Heart left ventricle (tissue), 16 donors: ENCODE measurements around the gene ZNF618. TPM values are rescaled to one million over a fixed set of nuclear protein-coding genes. Genes with fewer than 3 reads are reported as not detected.

Experiments
- ATAC-seq, 4 donors: fragments of 200-7000 bp; cut with Tn5 transposase; one replicate each; pipeline ENCODE4 v1.9.1; 2020 to 2022; ENCODE audit warnings: moderate library complexity in 4 of 4, mild to moderate bottlenecking in 3 of 4, moderate number of reproducible peaks in 1 of 4
- DNase-seq, 5 donors: peaks; one replicate each; pipeline ENCODE4 v3.0.0-alpha.2; 2020
- H3K27ac ChIP-seq, 12 donors: fragments of 200-600 bp; sonication (generic) in 4 of 12; one replicate each; pipeline versions ENCODE4 v1.5.0 to v1.8.0; 2016 to 2022; ENCODE audit warnings: mild to moderate bottlenecking in 2 of 12
- H3K27me3 ChIP-seq, 9 donors: fragments of 200-600 bp; sonication (generic) in 2 of 9; one replicate each; pipeline versions ENCODE4 v1.5.1 to v1.8.0; 2016 to 2022; ENCODE audit warnings: mild to moderate bottlenecking in 3 of 9
- H3K36me3 ChIP-seq, 9 donors: fragments of 200-600 bp; sonication (generic) in 2 of 9; one replicate each; pipeline versions ENCODE4 v1.5.0 to v1.8.0; 2018 to 2022; ENCODE audit warnings: mild to moderate bottlenecking in 2 of 9
- H3K4me1 ChIP-seq, 12 donors: fragments of 200-600 bp; sonication (generic) in 4 of 12; one replicate each; pipeline versions ENCODE4 v1.5.0 to v1.8.0; 2016 to 2022; ENCODE audit warnings: mild to moderate bottlenecking in 3 of 12
- H3K4me3 ChIP-seq, 12 donors: fragments of 200-600 bp; sonication (generic) in 4 of 12; one replicate each; pipeline versions ENCODE4 v1.5.0 to v1.8.0; 2017 to 2022; ENCODE audit warnings: mild to moderate bottlenecking in 9 of 12, moderate library complexity in 4 of 12
- H3K9me3 ChIP-seq, 12 donors: fragments of 200-600 bp; sonication (generic) in 4 of 12; one replicate each; pipeline versions ENCODE4 v1.5.0 to v1.8.0; 2016 to 2022; ENCODE audit warnings: mild to moderate bottlenecking in 1 of 12
- POLR2A ChIP-seq, 2 donors: fragments of 450-650 bp; IDR thresholded peaks; one replicate each; pipeline ENCODE4 v1.6.1; 2017; ENCODE audit warnings: antibody characterized with exemption in 2 of 2, mild to moderate bottlenecking in 2 of 2, moderate library complexity in 2 of 2
- WGBS, 4 donors: extraction: QIAGEN DNeasy Blood & Tissue Kit in 2 of 4; methylation state at CpG; one replicate each; pipeline versions ENCODE4 v1.1.5 to v1.1.7; 2013 to 2018; 5-methylcytosine and 5-hydroxymethylcytosine counted together
- intact Hi-C, 10 donors: fragments of 100-400 bp; cut with DNase I; formaldehyde crosslinking; loops; one replicate each; pipeline versions ENCODE4 v1.11.1 to v1.14.2; 2022
- polyA plus RNA-seq, 2 donors: library from polyadenylated mRNA; stranded (reverse); fragments of 200-250 nt; gene quantifications; one replicate each; pipeline ENCODE4 v1.2.3, GENCODE V29; 2013
- total RNA-seq, 9 donors: library from RNA; depleted of rRNA in 2 of 9; stranded (reverse); fragments of >200 nt in 2 of 9; fragmentation: NEBNext Ultra II Directional in 3 of 9; extraction: Animal tissue kit (Norgen Biotek cat#: 25700) in 3 of 9; gene quantifications; one replicate each; pipeline versions ENCODE4 v1.1.0 to v1.2.4, GENCODE V29; 2016 to 2023
- TF ChIP-seq, protein P1 (sequence below), 12 donors: fragments of 200-600 bp; sonication (generic) in 4 of 12; IDR thresholded peaks; one replicate each; pipeline versions ENCODE4 v1.5.0 to v1.8.0; 2018 to 2022; ENCODE audit warnings: antibody characterized with exemption in 12 of 12, mild to moderate bottlenecking in 5 of 12
- donor health status: ischemic (EF 13 %, LVEDD 7.1; RV severe dilation, severe dysfunction).
- donor health status: healthy with polysubstance abuse.
- donor health status: DM: no; HTN: yes; CAD: no.
- donor health status: DM: no; HTN: no; CAD: no.
- donor health status: ischemic (EF 25% LVEDD 6.9; RV normal size, moderate dysfunction).
- donor health status: ischemic (EF 25% LVEDD 5.7; RV mildly dilated, moderate dysfunction).
- donor health status: healthy.
- donor health status: DM: yes; HTN: yes; CAD: no.
- donor health status: ischemic (EF 35%, LVEDD 5.7; RV mildly dilated, moderate dysfunction).
- donor health status: nonischemic (EF 11% LVEDD 7.7; RV severe dilation, severe dysfunction).
- donor health status: DM: yes; HTN: yes; CAD: no.
- donor health status: PGD.
- donor health status: ischemic (EF 29% LVEDD 5.4; RV normal size, mild dysfunction).
- donor health status: nonischemic (EF 23%, LVEDD 6.1; RV moderate dilation, normal function).

ZNF618 gene
- total and polyA plus RNA-seq, 11 donors = 0.81 to 4.2 (median 1.7) TPM

DNA sequence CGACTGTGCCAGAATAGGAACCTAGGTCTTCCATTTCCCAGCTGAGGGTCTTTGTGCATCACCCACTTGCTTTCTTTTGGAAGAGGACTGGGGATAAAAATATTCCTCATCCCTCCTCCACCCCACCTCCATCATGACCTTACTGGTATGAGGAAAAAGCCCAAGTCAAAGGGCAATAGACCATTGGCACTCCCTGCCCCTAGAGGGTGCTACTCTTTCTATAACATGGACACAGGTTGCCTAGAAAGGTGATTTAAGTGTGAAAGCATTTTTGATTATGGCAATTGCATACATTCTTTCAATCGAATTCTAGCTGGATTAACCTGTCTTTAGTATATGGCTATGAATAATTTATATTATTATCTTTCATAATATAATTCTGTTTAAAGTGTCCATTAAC, 22.8 kb upstream of the ZNF618 start:
- ATAC-seq (no peak), DNase-seq (no peak)
- 56 to 64% (median 60%) methylated on average over 2 of the region's 2 CpGs for WGBS, 4 donors
- intact Hi-C loops = no loop called here
- Histone ChIP-seq H3K27ac (no peak overlapping the region), H3K27me3 (peaks cover 0 to 8% (median 0%) of the 10 kb centered on the region in 9 donors), H3K36me3 (no peaks in the 10 kb centered on the region), H3K4me3 (no peak overlapping the region), H3K9me3 (peaks cover 0 to 24% (median 8%) of the 10 kb centered on the region in 12 donors), H3K4me1 (peaks cover 0 to 9% (median 0%) of the 10 kb centered on the region in 12 donors)
- TF ChIP-seq, protein P1, sequence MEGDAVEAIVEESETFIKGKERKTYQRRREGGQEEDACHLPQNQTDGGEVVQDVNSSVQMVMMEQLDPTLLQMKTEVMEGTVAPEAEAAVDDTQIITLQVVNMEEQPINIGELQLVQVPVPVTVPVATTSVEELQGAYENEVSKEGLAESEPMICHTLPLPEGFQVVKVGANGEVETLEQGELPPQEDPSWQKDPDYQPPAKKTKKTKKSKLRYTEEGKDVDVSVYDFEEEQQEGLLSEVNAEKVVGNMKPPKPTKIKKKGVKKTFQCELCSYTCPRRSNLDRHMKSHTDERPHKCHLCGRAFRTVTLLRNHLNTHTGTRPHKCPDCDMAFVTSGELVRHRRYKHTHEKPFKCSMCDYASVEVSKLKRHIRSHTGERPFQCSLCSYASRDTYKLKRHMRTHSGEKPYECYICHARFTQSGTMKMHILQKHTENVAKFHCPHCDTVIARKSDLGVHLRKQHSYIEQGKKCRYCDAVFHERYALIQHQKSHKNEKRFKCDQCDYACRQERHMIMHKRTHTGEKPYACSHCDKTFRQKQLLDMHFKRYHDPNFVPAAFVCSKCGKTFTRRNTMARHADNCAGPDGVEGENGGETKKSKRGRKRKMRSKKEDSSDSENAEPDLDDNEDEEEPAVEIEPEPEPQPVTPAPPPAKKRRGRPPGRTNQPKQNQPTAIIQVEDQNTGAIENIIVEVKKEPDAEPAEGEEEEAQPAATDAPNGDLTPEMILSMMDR (IDR thresholded peaks at IDR 0.05) = peak in 5 of 12 donors; percentile 17 to 40 (median 26)
- TF ChIP-seq POLR2A (IDR thresholded peaks at IDR 0.05) = no peak

DNA sequence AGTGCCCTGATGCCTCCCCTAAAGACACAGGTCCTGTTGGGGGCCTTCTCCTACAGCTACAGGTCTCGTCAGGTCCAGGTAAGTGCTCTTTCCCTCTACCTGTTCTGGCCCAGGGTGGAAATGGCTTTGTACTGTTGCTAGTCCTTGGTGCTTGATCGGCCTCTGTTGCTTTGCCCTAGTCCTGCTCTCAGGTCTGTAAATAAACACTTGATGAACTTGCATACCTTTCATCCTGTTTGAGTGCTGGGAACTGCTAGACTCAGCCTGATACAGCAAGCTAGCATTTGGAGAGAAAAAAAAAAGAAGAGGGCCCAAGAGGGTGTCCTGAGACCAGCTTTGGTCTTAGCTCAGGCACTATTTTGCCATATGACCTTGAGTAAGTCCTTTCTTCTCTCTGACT, 21.8 kb upstream of the ZNF618 start:
- DNase-seq = no peak
- no peak overlapping the region for H3K27ac ChIP-seq
- no peak for TF ChIP-seq POLR2A (IDR thresholded peaks at IDR 0.05)
- TF ChIP-seq, protein P1 (IDR thresholded peaks at IDR 0.05) = no peak
- no peak for ATAC-seq
- peaks cover 0 to 8% (median 0%) of the 10 kb centered on the region in 9 donors for H3K27me3 ChIP-seq
- no peak overlapping the region for H3K4me3 ChIP-seq
- H3K36me3 ChIP-seq = no peaks in the 10 kb centered on the region
- intact Hi-C loops = no loop called here
- H3K9me3 ChIP-seq = peaks cover 0 to 24% (median 8%) of the 10 kb centered on the region in 12 donors
- H3K4me1 ChIP-seq = peaks cover 0 to 9% (median 0%) of the 10 kb centered on the region in 12 donors
- WGBS, 4 donors = 56 to 68% (median 63%) methylated on average over 2 of the region's 2 CpGs

DNA sequence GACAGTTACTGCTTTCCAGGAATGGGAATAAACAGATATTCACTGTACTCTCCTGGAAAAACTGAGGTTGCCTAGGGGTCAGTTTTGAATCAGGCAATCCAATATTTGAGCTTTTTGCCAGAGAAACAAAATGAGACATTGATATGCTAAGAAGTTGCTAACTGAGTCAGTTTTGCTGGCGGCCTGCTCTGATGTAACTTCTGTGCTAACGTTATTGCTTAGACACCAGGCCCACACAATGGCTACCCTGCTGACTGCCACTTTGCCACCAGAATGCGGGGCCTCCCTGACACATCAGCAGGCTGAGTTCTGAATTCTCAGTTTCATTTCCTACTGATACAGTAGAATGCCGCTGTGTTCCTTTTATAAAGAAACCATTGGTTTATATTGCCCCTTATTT, 18.2 kb upstream of the ZNF618 start:
- ATAC-seq (peak in 1 of 4 donors; percentile 27), DNase-seq (peak in 2 of 5 donors; percentile 23 to 39)
- H3K9me3 ChIP-seq = peaks cover 0 to 4% (median 0%) of the 10 kb centered on the region in 12 donors
- peaks cover 0 to 20% (median 0%) of the 10 kb centered on the region in 9 donors for H3K27me3 ChIP-seq
- intact Hi-C loops = no loop called here
- no peak overlapping the region for H3K4me3 ChIP-seq
- no peaks in the 10 kb centered on the region for H3K36me3 ChIP-seq
- H3K4me1 ChIP-seq = peaks cover 0 to 9% (median 0%) of the 10 kb centered on the region in 12 donors
- WGBS, 4 donors = 73 to 81% (median 77%) methylated on average over 4 of the region's 4 CpGs
- TF ChIP-seq POLR2A (IDR thresholded peaks at IDR 0.05) = no peak
- TF ChIP-seq, protein P1 (IDR thresholded peaks at IDR 0.05) = no peak
- H3K27ac ChIP-seq = no peak overlapping the region

DNA sequence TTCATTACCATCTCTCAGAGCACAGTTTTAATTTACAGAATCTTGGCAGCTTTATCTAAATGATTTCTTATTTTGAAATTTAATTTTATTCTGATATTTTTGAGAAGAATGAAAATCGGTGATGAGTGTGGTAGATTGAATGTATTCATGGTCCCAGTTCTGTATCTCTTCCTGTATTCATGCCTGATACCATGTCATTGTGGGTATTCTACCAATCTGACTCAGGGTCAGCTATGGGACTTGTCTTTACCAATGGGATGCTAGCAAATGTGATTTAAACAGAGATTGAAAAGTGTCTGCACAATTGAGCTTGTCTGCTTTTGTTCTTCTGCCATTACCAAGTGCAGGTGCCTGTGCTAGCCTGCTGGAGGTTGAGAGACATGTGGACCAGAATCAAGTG, 17.8 kb upstream of the ZNF618 start:
- H3K4me3 ChIP-seq = no peak overlapping the region
- TF ChIP-seq POLR2A (IDR thresholded peaks at IDR 0.05) = no peak
- TF ChIP-seq, protein P1 (IDR thresholded peaks at IDR 0.05) = no peak
- H3K27me3 ChIP-seq = peaks cover 0 to 20% (median 0%) of the 10 kb centered on the region in 9 donors
- WGBS, 4 donors = 81 to 93% (median 84%) methylated on average over 1 of the region's 1 CpG
- intact Hi-C loops = no loop called here
- H3K36me3 ChIP-seq = no peaks in the 10 kb centered on the region
- H3K9me3 ChIP-seq = no peaks in the 10 kb centered on the region
- no peak for ATAC-seq
- H3K4me1 ChIP-seq = peaks cover 0 to 9% (median 0%) of the 10 kb centered on the region in 12 donors
- no peak overlapping the region for H3K27ac ChIP-seq
- DNase-seq = no peak
